B cell (primary cell): Measurements from ENCODE around the gene GGT5. TPM values are rescaled to one million over a fixed set of nuclear protein-coding genes. Genes with fewer than 3 reads are reported as not detected.

Source experiments
- ATAC-seq: fragments of 200-7000 bp; cut with Tn5 transposase; one replicate; pipeline ENCODE4 v1.10.0; 2021; ENCODE audit warnings: low read depth, mild to moderate bottlenecking, moderate number of reproducible peaks, moderate library complexity
- CTCF ChIA-PET: fragments of 350-600 bp; sonication (Branson Sonifier 250); formaldehyde crosslinking; loops from one replicate; lab custom pipeline; 2021; ENCODE audit warnings: antibody characterized with exemption, inconsistent platforms; lab: Charles Lee
- POLR2A ChIA-PET: fragments of 350-600 bp; sonication (Branson Sonifier 250); formaldehyde crosslinking; loops from one replicate; lab custom pipeline; 2021; ENCODE audit warnings: antibody characterized with exemption; lab: Charles Lee
- DNase-seq: peaks from one replicate; pipeline ENCODE4 v3.0.0; 2013
- H2AFZ ChIP-seq: 2 replicates; pipeline ENCODE4 v1.6.1; 2012; ENCODE audit warnings: mild to moderate bottlenecking, low read depth, low read length; ENCODE audit not compliant: insufficient read depth, poor library complexity, severe bottlenecking
- H3K27ac ChIP-seq, 2 donors: 1 replicate in 1 of 2; 2 replicates in 1 of 2; pipeline ENCODE4 v1.5.1; 2012 to 2013; ENCODE audit warnings: low read length in 2 of 2, mild to moderate bottlenecking in 2 of 2, moderate library complexity in 1 of 2
- H3K27me3 ChIP-seq, 4 experiments: fragments of 200-600 bp in 1 of 4; sonication (generic) in 1 of 4; replicated peaks in 1 of 4; 1 replicate in 2 of 4; 2 replicates in 2 of 4; pipeline versions ENCODE4 v1.6.1 to v1.7.0; 2013 to 2016; ENCODE audit warnings: low read length in 3 of 4, mild to moderate bottlenecking in 2 of 4, mixed read lengths in 1 of 4, moderate library complexity in 1 of 4; ENCODE audit not compliant: insufficient read depth in 4 of 4, control insufficient read depth in 3 of 4; ENCODE audit errors: control extremely low read depth in 1 of 4
- H3K36me3 ChIP-seq, 2 experiments: replicated peaks in 1 of 2; 1 replicate in 1 of 2; 2 replicates in 1 of 2; pipeline versions ENCODE4 v1.6.1 to v1.7.1; 2013; ENCODE audit warnings: low read length in 1 of 2; ENCODE audit not compliant: insufficient read depth in 2 of 2, control insufficient read depth in 1 of 2; ENCODE audit errors: control extremely low read depth in 1 of 2, extremely low read depth in 1 of 2
- H3K4me1 ChIP-seq, 2 donors: fragments of 200-600 bp in 1 of 2; sonication (generic) in 1 of 2; 1 replicate in 1 of 2; 2 replicates in 1 of 2; pipeline versions ENCODE4 v1.5.1 to v1.6.1; 2013 to 2017; ENCODE audit warnings: low read length in 2 of 2; ENCODE audit not compliant: control insufficient read depth in 2 of 2, insufficient read depth in 2 of 2
- H3K4me2 ChIP-seq: replicated peaks from 2 replicates; pipeline ENCODE3; 2012; ENCODE audit warnings: mild to moderate bottlenecking, low read depth, low read length; ENCODE audit not compliant: poor library complexity, severe bottlenecking
- H3K4me3 ChIP-seq, 5 experiments: fragments of 200-600 bp in 1 of 5; sonication (generic) in 1 of 5; 1 replicate in 3 of 5; 2 replicates in 2 of 5; pipeline versions ENCODE4 v1.5.1 to v1.7.0; 2011 to 2016; ENCODE audit warnings: low read length in 4 of 5, mild to moderate bottlenecking in 4 of 5, low read depth in 2 of 5, control low read depth in 1 of 5, moderate library complexity in 1 of 5; ENCODE audit not compliant: insufficient read depth in 1 of 5; ENCODE audit errors: control extremely low read depth in 1 of 5, extremely low read depth in 1 of 5
- H3K79me2 ChIP-seq: fragments of 200-600 bp; sonication (generic); one replicate; pipeline ENCODE4 v1.6.0; 2016; ENCODE audit warnings: low read length; ENCODE audit not compliant: control insufficient read depth, insufficient read depth
- H3K9ac ChIP-seq: fragments of 200-600 bp; sonication (generic); 2 replicates; pipeline ENCODE4 v1.6.1; 2017; ENCODE audit warnings: mild to moderate bottlenecking, low read length, moderate library complexity
- H3K9me3 ChIP-seq, 3 donors: one replicate each; pipeline versions ENCODE4 v1.6.1 to v1.7.1; 2013; ENCODE audit warnings: low read length in 2 of 3; ENCODE audit not compliant: control insufficient read depth in 2 of 3, insufficient read depth in 1 of 3; ENCODE audit errors: control extremely low read depth in 1 of 3
- H4K20me1 ChIP-seq: 2 replicates; pipeline ENCODE4 v1.6.0; 2012; ENCODE audit warnings: mild to moderate bottlenecking, low read length; ENCODE audit not compliant: insufficient read depth, control insufficient read depth, poor library complexity, severe bottlenecking
- H3K27ac Mint-ChIP-seq: one replicate; pipeline ENCODE4 v1.8.0; 2021; ENCODE audit warnings: mixed read lengths
- H3K27me3 Mint-ChIP-seq: one replicate; pipeline ENCODE4 v1.8.0; 2021; ENCODE audit warnings: mixed read lengths
- H3K4me1 Mint-ChIP-seq: one replicate; pipeline ENCODE4 v1.8.0; 2021; ENCODE audit warnings: mixed read lengths
- H3K4me3 Mint-ChIP-seq: one replicate; pipeline ENCODE4 v1.8.0; 2021; ENCODE audit warnings: mixed read lengths
- H3K9me3 Mint-ChIP-seq: one replicate; pipeline ENCODE4 v1.8.0; 2022; ENCODE audit warnings: mixed read lengths; ENCODE audit not compliant: insufficient read depth
- EZH2 ChIP-seq: IDR thresholded peaks from 2 replicates; pipeline ENCODE4 v1.6.1; 2012; ENCODE audit warnings: borderline replicate concordance, low read depth, mild to moderate bottlenecking, moderate library complexity, low read length; ENCODE audit not compliant: insufficient read depth, poor library complexity, severe bottlenecking
- WGBS: methylation state at CpG from one replicate; pipeline ENCODE4 v1.1.5; 2013; ENCODE audit warnings: missing lambda C conversion rate; ENCODE audit not compliant: insufficient coverage; 5-methylcytosine and 5-hydroxymethylcytosine counted together
- intact Hi-C: fragments of 100-400 bp; cut with micrococcal nuclease; formaldehyde crosslinking; loops from one replicate; pipeline ENCODE4 v1.10.0; 2022
- polyA plus RNA-seq: library from polyadenylated mRNA; depleted of rRNA; stranded (reverse); fragments of >200 nt; gene quantifications from 2 replicates; pipeline ENCODE4 v1.2.3, GENCODE V29; 2012
- total RNA-seq, 2 donors: library from RNA; stranded (reverse); fragments of 120-200 nt in 1 of 2; gene quantifications; 1 replicate in 1 of 2; 2 replicates in 1 of 2; pipeline versions ENCODE4 v1.2.3 to v1.2.4, GENCODE V29; 2013 to 2022
- TF ChIP-seq, protein P1 (sequence below): fragments of 200-600 bp; IDR thresholded peaks from one replicate; pipeline ENCODE4 v1.8.0; 2022; ENCODE audit warnings: antibody characterized with exemption, mild to moderate bottlenecking

GGT5 gene
- total and polyA plus RNA-seq, 2 donors (not counting 1 experiment from before 2014, with no cell fraction given): not detected

DNA sequence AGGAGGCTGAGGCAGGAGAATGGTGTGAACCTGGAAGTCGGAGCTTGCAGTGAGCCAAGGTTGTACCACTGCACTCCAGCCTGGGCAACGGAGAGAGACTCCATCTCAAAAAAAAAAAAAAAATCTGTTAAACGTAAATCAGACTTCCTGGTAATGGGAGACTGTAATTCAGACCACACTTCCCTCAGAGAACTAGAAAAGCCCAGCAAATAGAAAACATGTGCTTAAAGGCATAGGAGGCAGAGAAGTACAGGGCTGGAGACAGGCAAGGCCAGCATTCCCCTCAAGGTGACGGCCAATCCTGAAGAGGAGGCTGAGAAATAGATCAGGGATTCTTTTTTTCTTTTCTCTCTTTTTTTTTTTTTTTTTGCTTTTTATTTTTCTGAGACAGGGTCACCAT is 8.2 kb downstream of the GGT5 start:
- Mint-ChIP-seq H3K4me1 (peaks cover 3% of the 10 kb centered on the region), H3K9me3 (no peaks in the 10 kb centered on the region), H3K27ac (no peak overlapping the region), H3K27me3 (no peaks in the 10 kb centered on the region), H3K4me3 (no peak overlapping the region)
- Histone ChIP-seq H3K4me2 (no peak overlapping the region), H3K9ac (no peak overlapping the region), H3K79me2 (no peaks in the 10 kb centered on the region), H4K20me1 (no peaks in the 10 kb centered on the region), H3K4me1 (no peaks in the 10 kb centered on the region), H2AFZ (no peak overlapping the region), H3K4me3 (no peak overlapping the region), H3K27me3 (no peaks in the 10 kb centered on the region), H3K9me3 (no peaks in the 10 kb centered on the region), H3K27ac (no peak overlapping the region), H3K36me3 (no peaks in the 10 kb centered on the region)
- no CpG with 5 or more reads among the region's 4 CpGs for WGBS
- TF ChIP-seq, protein P1, sequence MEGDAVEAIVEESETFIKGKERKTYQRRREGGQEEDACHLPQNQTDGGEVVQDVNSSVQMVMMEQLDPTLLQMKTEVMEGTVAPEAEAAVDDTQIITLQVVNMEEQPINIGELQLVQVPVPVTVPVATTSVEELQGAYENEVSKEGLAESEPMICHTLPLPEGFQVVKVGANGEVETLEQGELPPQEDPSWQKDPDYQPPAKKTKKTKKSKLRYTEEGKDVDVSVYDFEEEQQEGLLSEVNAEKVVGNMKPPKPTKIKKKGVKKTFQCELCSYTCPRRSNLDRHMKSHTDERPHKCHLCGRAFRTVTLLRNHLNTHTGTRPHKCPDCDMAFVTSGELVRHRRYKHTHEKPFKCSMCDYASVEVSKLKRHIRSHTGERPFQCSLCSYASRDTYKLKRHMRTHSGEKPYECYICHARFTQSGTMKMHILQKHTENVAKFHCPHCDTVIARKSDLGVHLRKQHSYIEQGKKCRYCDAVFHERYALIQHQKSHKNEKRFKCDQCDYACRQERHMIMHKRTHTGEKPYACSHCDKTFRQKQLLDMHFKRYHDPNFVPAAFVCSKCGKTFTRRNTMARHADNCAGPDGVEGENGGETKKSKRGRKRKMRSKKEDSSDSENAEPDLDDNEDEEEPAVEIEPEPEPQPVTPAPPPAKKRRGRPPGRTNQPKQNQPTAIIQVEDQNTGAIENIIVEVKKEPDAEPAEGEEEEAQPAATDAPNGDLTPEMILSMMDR: no peak
- no peak for TF ChIP-seq EZH2
- DNase-seq (no peak), ATAC-seq (no peak)
- ChIA-PET POLR2A (no interaction called here), CTCF (interaction anchor here (0.7 kb wide), 1 partner anchor 285 kb away, joined by 3 read pairs; no protein-coding TSS in a partner anchor)
- intact Hi-C loops: no loop called here

GRCh38 chr22:24235315-24235714 is 9.6 kb downstream of the GGT5 start:
- Histone ChIP-seq H3K27ac (no peak overlapping the region), H3K36me3 (no peaks in the 10 kb centered on the region), H3K4me3 (no peak overlapping the region), H3K4me2 (no peak overlapping the region), H3K79me2 (no peaks in the 10 kb centered on the region), H3K4me1 (no peaks in the 10 kb centered on the region), H3K27me3 (no peaks in the 10 kb centered on the region), H3K9me3 (no peaks in the 10 kb centered on the region), H2AFZ (no peak overlapping the region), H3K9ac (no peak overlapping the region), H4K20me1 (no peaks in the 10 kb centered on the region)
- TF ChIP-seq, protein P1: no peak
- no peak for TF ChIP-seq EZH2
- no peak overlapping the region for H3K4me3 Mint-ChIP-seq
- H3K27ac Mint-ChIP-seq: no peak overlapping the region
- intact Hi-C loops: no loop called here
- H3K9me3 Mint-ChIP-seq: no peaks in the 10 kb centered on the region
- no peaks in the 10 kb centered on the region for H3K27me3 Mint-ChIP-seq
- ChIA-PET POLR2A (no interaction called here), CTCF (no interaction called here)
- WGBS: 93% methylated on average over 3 of the region's 4 CpGs
- peaks cover 1% of the 10 kb centered on the region for H3K4me1 Mint-ChIP-seq
- DNase-seq (no peak), ATAC-seq (no peak)
